ENCODE measurements around the gene AOAH.

- TF ChIP-seq CTCF (IDR thresholded peaks at IDR 0.05) (no peak), POLR2A (IDR thresholded peaks at IDR 0.05) (no peak)
Observed at GRCh38 chr7:36526863-36527548, 197.3 kb downstream of the AOAH start.

All from heart left ventricle (tissue), 13 donors.